ENCODE measurements around the gene VCL. TPM values are rescaled to one million over a fixed set of nuclear protein-coding genes. Genes with fewer than 3 reads are reported as not detected.

The VCL gene
- total and polyA plus RNA-seq, 12 donors, result 14.3 to 90.7 (median 43.2) TPM

DNA sequence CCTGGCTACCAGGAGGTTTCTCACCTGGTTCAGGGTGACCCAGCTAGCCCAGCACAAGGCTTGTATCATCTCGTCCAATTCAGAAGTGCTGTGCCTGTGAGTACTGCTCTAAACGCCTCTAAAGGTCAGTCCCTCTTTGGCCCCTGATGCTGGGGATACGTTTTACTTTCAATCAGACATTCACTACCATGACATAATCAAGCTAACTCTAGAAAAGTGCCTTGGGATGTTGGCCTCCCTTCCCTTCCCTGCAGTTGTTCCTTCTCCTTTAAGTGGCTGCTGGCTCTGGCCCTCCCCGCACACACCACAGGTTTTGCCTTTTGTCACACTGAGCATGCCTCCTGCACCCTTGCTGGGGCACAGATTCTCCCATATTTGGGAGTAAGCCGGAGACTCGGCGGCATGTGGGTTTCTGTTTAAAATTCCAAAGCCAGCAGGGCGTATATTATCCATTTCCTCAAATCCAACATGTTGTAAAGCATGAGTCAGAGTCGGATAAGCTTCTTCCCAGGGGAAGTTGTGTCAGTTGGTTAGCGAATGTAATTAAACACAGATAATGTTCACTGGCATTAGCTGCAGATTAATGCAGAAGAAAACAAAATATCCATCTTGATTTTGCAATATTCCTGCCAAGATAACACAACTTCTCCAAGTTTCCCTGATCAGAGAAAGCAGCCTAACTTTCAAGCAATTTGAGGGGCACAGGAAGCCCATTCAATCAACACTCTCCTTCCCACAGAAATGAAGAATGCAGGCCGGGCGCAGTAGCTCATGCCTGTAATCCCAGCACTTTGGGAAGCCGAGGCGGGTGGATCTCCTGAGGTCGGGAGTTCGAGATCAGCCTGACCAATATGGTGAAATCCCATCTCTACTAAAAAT is 31.8 kb upstream of the VCL start:
- DNase-seq, result peak; percentile 34 to 84 (median 66)
- intact Hi-C loops (cut with DNase I), result no loop called here
- H3K4me1 ChIP-seq (replicated peaks in 1 of 2), result peaks cover 0 to 9% of the 10 kb centered on the region in 2 donors
- no peaks in the 10 kb centered on the region for H3K36me3 ChIP-seq (replicated peaks in 1 of 2)
- peak overlapping the region in 4 of 5 donors; percentile 26 to 88 (median 56) for H3K27ac ChIP-seq
- peak overlapping the region in 1 of 4 donors; percentile 21 for H3K4me3 ChIP-seq
- H3K27me3 ChIP-seq, result no peaks in the 10 kb centered on the region
- TF ChIP-seq POLR2A (IDR thresholded peaks at IDR 0.05), result no peak
- TF ChIP-seq, protein P1, sequence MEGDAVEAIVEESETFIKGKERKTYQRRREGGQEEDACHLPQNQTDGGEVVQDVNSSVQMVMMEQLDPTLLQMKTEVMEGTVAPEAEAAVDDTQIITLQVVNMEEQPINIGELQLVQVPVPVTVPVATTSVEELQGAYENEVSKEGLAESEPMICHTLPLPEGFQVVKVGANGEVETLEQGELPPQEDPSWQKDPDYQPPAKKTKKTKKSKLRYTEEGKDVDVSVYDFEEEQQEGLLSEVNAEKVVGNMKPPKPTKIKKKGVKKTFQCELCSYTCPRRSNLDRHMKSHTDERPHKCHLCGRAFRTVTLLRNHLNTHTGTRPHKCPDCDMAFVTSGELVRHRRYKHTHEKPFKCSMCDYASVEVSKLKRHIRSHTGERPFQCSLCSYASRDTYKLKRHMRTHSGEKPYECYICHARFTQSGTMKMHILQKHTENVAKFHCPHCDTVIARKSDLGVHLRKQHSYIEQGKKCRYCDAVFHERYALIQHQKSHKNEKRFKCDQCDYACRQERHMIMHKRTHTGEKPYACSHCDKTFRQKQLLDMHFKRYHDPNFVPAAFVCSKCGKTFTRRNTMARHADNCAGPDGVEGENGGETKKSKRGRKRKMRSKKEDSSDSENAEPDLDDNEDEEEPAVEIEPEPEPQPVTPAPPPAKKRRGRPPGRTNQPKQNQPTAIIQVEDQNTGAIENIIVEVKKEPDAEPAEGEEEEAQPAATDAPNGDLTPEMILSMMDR (IDR thresholded peaks at IDR 0.05), result no peak
- no peaks in the 10 kb centered on the region for H3K9me3 ChIP-seq (replicated peaks in 1 of 3)
- 34 to 48% (median 41%) methylated on average over 15 to 16 of the region's 16 CpGs for WGBS, 4 donors

DNA sequence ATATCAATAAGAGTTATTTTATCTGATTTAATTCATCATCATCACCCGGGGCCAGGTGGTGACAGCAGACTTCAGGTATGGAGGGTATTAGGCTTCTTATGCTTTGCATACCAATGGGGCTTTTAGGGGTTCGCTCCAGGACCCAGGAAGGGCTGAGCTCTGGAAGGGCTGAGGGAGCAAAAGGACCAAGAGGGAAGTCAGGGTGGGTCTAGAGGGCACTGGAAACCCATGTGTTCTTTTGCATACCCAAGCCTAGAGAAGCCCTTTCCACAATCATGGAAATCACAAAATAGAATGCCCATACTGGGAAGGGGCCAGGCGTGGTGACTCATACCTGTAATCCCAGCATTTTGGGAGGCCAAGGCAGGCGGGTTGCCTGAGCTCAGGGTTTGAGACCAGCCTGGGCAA is 30.9 kb upstream of the VCL start:
- H3K4me1 ChIP-seq (replicated peaks in 1 of 2), result peaks cover 0 to 9% of the 10 kb centered on the region in 2 donors
- no peaks in the 10 kb centered on the region for H3K9me3 ChIP-seq (replicated peaks in 1 of 3)
- H3K27me3 ChIP-seq, result no peaks in the 10 kb centered on the region
- peak overlapping the region in 1 of 5 donors; percentile 38 for H3K27ac ChIP-seq
- no peak for DNase-seq
- TF ChIP-seq POLR2A (IDR thresholded peaks at IDR 0.05), result no peak
- TF ChIP-seq, protein P1 (IDR thresholded peaks at IDR 0.05), result no peak
- intact Hi-C loops (cut with DNase I), result no loop called here
- H3K36me3 ChIP-seq (replicated peaks in 1 of 2), result no peaks in the 10 kb centered on the region
- 84 to 91% (median 86%) methylated on average over 4 of the region's 4 CpGs for WGBS, 4 donors
- H3K4me3 ChIP-seq, result no peak overlapping the region

DNA sequence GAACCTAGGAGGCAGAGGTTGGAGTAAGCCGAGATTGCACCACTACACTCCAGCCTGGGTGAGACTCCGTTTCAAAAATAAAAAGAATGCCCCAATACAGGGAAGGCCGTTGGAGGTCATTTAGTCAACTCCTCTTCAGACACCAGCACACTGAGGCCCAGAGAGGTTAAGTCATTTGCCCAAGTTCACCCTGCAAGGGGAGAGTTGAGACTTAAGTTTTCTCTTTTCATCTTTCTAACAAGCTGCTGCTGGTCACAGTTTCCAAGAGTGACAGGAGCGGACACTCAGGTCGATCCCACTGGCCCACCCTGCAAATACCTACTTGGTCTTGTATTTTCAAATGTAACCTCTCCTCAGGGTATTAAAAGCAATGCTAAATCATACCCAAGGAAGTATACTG is 30.4 kb upstream of the VCL start:
- 87 to 90% (median 89%) methylated on average over 5 of the region's 5 CpGs for WGBS, 4 donors
- Histone ChIP-seq H3K36me3 (replicated peaks in 1 of 2) (no peaks in the 10 kb centered on the region), H3K27ac (no peak overlapping the region), H3K4me3 (no peak overlapping the region), H3K4me1 (replicated peaks in 1 of 2) (peaks cover 0 to 9% of the 10 kb centered on the region in 2 donors), H3K9me3 (replicated peaks in 1 of 3) (no peaks in the 10 kb centered on the region), H3K27me3 (no peaks in the 10 kb centered on the region)
- intact Hi-C loops (cut with DNase I), result no loop called here
- no peak for TF ChIP-seq POLR2A (IDR thresholded peaks at IDR 0.05)
- DNase-seq, result no peak

GRCh38 chr10:73968098-73968521 is 29.8 kb upstream of the VCL start:
- DNase-seq, result no peak
- intact Hi-C loops (cut with DNase I), result no loop called here
- no peak overlapping the region for H3K4me3 ChIP-seq
- no peaks in the 10 kb centered on the region for H3K27me3 ChIP-seq
- TF ChIP-seq, protein P1 (IDR thresholded peaks at IDR 0.05), result no peak
- no peaks in the 10 kb centered on the region for H3K9me3 ChIP-seq (replicated peaks in 1 of 3)
- H3K27ac ChIP-seq, result no peak overlapping the region
- H3K4me1 ChIP-seq (replicated peaks in 1 of 2), result peaks cover 0 to 9% of the 10 kb centered on the region in 2 donors
- WGBS, 4 donors, result 38 to 46% (median 45%) methylated on average over 6 of the region's 6 CpGs
- no peaks in the 10 kb centered on the region for H3K36me3 ChIP-seq (replicated peaks in 1 of 2)
